Fibroblast of skin of scalp (primary cell): ENCODE data around the gene LAPTM5. TPM values are rescaled to one million over a fixed set of nuclear protein-coding genes. Genes with fewer than 3 reads are reported as not detected.
"Not testable (repeated sequence)": the region's sequence is repeated elsewhere in the genome, so short reads cannot be mapped to it uniquely, and the experiment has no call there.

Experiments used
- DNase-seq: peaks from one replicate; pipeline ENCODE4 v3.0.0-alpha.2; 2013
- polyA plus RNA-seq, 2 experiments: library from polyadenylated mRNA; unstranded; fragments of 120-200 nt; gene quantifications; one replicate each; pipeline ENCODE4 v1.2.1, GENCODE V29; 2013; ENCODE audit not compliant: insufficient read length in 2 of 2

The LAPTM5 gene
- 0.14 TPM for polyA plus RNA-seq (2013, experiment 1 of 2; ENCODE audit: insufficient read length)
- polyA plus RNA-seq (2013, experiment 2 of 2; ENCODE audit: insufficient read length): 0.75 TPM

- no peak for DNase-seq
These were observed at the start of gene LAPTM5 for GRCh38 chr1:30757352-30758120. Gene LAPTM5 (minus strand): TSS chr1:30757774. CDS start chr1:30757745, 29 bp downstream.

- no peak for DNase-seq
These were observed 49.1 kb upstream of the LAPTM5 start for GRCh38 chr1:30806381-30807317.

GRCh38 chr1:30805304-30806003, 47.9 kb upstream of the LAPTM5 start:
- no peak for DNase-seq

GRCh38 chr1:30804822-30805221, 47.2 kb upstream of the LAPTM5 start:
- no peak for DNase-seq

GRCh38 chr1:30804352-30804751, 46.8 kb upstream of the LAPTM5 start:
- no peak for DNase-seq

GRCh38 chr1:30803562-30803961, 46.0 kb upstream of the LAPTM5 start:
- DNase-seq: no peak

GRCh38 chr1:30801771-30802198, 44.2 kb upstream of the LAPTM5 start:
- peak; percentile 66 for DNase-seq

- no peak for DNase-seq
These were observed 41.6 kb upstream of the LAPTM5 start for GRCh38 chr1:30799233-30799511.

- no peak for DNase-seq
These were observed 41.0 kb upstream of the LAPTM5 start for GRCh38 chr1:30798389-30799232.

GRCh38 chr1:30795026-30795425, 37.5 kb upstream of the LAPTM5 start:
- no peak for DNase-seq

- DNase-seq: no peak
These were observed 36.7 kb upstream of the LAPTM5 start for GRCh38 chr1:30794260-30794659.

GRCh38 chr1:30793209-30793608, 35.6 kb upstream of the LAPTM5 start:
- DNase-seq: no peak

- DNase-seq: no peak
These were observed 34.3 kb upstream of the LAPTM5 start for GRCh38 chr1:30791868-30792267.

- DNase-seq: peak; percentile 42
These were observed 33.5 kb upstream of the LAPTM5 start for GRCh38 chr1:30790850-30791778.

- DNase-seq: not testable (repeated sequence)
These were observed 32.6 kb upstream of the LAPTM5 start for GRCh38 chr1:30790256-30790525.

- no peak for DNase-seq
These were observed 32.0 kb upstream of the LAPTM5 start for GRCh38 chr1:30789388-30790255.

- no peak for DNase-seq
These were observed 31.2 kb upstream of the LAPTM5 start for GRCh38 chr1:30788580-30789387.

GRCh38 chr1:30787856-30788495, 30.4 kb upstream of the LAPTM5 start:
- DNase-seq: no peak

GRCh38 chr1:30787266-30787665, 29.7 kb upstream of the LAPTM5 start:
- DNase-seq: no peak
